ENCODE measurements around the gene AATK. TPM values are rescaled to one million over a fixed set of nuclear protein-coding genes. Genes with fewer than 3 reads are reported as not detected.
A peak's percentile ranks its signal among the peaks of the same experiment; 100 is the strongest.

AATK gene
- total and polyA plus RNA-seq, 12 donors = 1.5 to 8.5 (median 6.2) TPM

- ATAC-seq (no peak), DNase-seq (no peak)
- Histone ChIP-seq H3K9me3 (no peaks in the 10 kb centered on the region), H3K4me1 (peaks cover 0 to 10% (median 0%) of the 10 kb centered on the region in 9 donors), H3K36me3 (no peaks in the 10 kb centered on the region), H3K27me3 (peaks cover 0 to 8% (median 0%) of the 10 kb centered on the region in 7 donors), H3K4me3 (no peak overlapping the region), H3K27ac (no peak overlapping the region)
- intact Hi-C loops (cut with DNase I) = no loop called here
- no peak for TF ChIP-seq CTCF (IDR thresholded peaks at IDR 0.05)
- WGBS, 2 donors = 81 to 82% methylated on average over 5 of the region's 5 CpGs
Observed at GRCh38 chr17:81182596-81182995, 16.6 kb upstream of the AATK start.

DNA sequence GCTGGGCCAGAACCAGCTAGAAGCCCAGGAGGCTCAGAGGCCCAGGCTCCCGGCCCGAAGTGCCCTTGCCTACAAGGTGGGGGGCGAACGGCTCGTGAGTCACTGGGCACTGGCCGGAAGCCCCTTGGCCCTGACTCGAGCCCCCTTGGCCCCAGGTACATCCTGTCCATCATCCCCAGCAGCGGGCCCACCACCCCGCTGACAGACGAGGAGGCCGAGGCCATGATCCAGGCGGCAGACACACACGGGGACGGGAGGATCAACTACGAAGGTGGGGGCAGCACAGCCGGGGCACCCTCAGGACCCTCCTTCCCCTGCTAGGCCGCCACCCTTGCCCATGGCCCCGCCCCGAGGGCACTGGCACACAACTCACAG, 15.8 kb upstream of the AATK start:
- intact Hi-C loops (cut with DNase I) = no loop called here
- Histone ChIP-seq H3K4me3 (no peak overlapping the region), H3K27me3 (peaks cover 0 to 8% (median 0%) of the 10 kb centered on the region in 7 donors), H3K9me3 (no peaks in the 10 kb centered on the region), H3K27ac (no peak overlapping the region), H3K4me1 (peaks cover 0 to 10% (median 0%) of the 10 kb centered on the region in 9 donors), H3K36me3 (no peaks in the 10 kb centered on the region)
- DNase-seq (no peak), ATAC-seq (no peak)
- WGBS, 2 donors = 91 to 95% methylated on average over 19 of the region's 19 CpGs
- TF ChIP-seq CTCF (IDR thresholded peaks at IDR 0.05) = no peak

DNA sequence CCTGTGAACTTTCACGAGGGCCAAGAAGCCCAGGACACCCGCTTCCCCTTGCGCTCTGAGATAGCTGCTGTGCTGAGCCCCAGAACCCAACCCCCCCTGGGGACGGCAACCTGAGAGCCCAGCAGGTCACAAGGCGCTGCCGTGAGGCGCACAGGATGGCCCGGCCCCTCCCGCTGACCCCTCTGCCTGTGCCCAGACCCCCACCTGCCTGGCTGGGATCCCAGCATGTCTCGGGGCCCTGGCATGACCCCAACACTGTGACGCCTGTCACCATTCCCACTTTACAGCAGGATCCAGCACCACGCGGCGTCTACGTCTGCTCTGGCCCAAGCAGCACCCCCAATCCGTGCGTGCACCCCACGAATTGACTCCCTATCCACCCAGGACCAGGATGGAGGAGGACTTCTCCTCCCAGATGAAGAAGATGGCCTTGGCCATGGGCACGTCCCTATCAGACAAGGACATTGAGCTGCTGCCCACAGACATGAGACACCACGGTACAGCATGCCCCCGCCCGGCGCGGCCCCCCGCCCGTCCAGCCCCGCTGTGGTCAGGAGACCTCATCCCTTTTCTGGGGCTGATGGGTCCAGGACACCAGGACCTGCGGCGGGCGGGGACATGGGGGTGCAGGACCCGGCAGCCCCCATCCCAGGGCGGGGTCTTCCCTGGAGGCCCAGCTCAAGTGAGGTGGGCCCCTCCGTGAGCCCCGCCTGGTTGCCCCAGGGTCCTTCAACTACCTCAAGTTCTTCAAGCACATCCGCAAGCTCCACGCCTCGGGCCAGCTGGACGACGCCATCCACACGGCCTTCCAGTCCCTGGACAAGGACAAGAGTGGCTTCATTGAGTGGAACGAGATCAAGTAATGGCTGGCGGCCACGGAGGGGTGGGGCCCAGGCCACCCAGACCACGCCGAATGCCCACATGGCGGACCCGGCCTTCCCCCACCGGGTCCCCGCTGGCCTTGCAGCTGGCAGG, 15.1 kb upstream of the AATK start:
- 92 to 94% methylated on average over 49 of the region's 49 CpGs for WGBS, 2 donors
- Histone ChIP-seq H3K27me3 (peaks cover 0 to 8% (median 0%) of the 10 kb centered on the region in 7 donors), H3K9me3 (no peaks in the 10 kb centered on the region), H3K27ac (no peak overlapping the region), H3K36me3 (no peaks in the 10 kb centered on the region), H3K4me1 (peaks cover 0 to 10% (median 0%) of the 10 kb centered on the region in 9 donors), H3K4me3 (no peak overlapping the region)
- intact Hi-C loops (cut with DNase I) = no loop called here
- TF ChIP-seq CTCF (IDR thresholded peaks at IDR 0.05) = no peak
- ATAC-seq = no peak
- no peak for DNase-seq

- WGBS, 2 donors = 16 to 21% methylated on average over 12 of the region's 12 CpGs
- ATAC-seq (peak in 6 of 8 donors; percentile 27 to 72 (median 50)), DNase-seq (no peak)
- Histone ChIP-seq H3K27me3 (peaks cover 0 to 8% (median 0%) of the 10 kb centered on the region in 7 donors), H3K4me3 (no peak overlapping the region), H3K36me3 (no peaks in the 10 kb centered on the region), H3K4me1 (peaks cover 0 to 10% (median 0%) of the 10 kb centered on the region in 9 donors), H3K27ac (no peak overlapping the region), H3K9me3 (peaks cover 0 to 11% (median 0%) of the 10 kb centered on the region in 11 donors)
- no peak for TF ChIP-seq CTCF (IDR thresholded peaks at IDR 0.05)
- intact Hi-C loops (cut with DNase I) = no loop called here
Observed at GRCh38 chr17:81179861-81180260, 13.8 kb upstream of the AATK start.
